BLaER1 (cell line): ENCODE measurements around the gene OCA2.
A peak's percentile ranks its signal among the peaks of the same experiment; 100 is the strongest.

Experiments
- H3K27ac ChIP-seq: shearing (Covaris generic); formaldehyde crosslinking; 2 replicates; pipeline ENCODE4 v1.8.1; 2022
- H3K27me3 ChIP-seq: shearing (Covaris generic); formaldehyde crosslinking; 2 replicates; pipeline ENCODE4 v1.8.1; 2022
- H3K36me3 ChIP-seq: shearing (Covaris generic); formaldehyde crosslinking; 2 replicates; pipeline ENCODE4 v1.8.1; 2022
- H3K4me1 ChIP-seq: shearing (Covaris generic); formaldehyde crosslinking; 2 replicates; pipeline ENCODE4 v1.8.1; 2022
- H3K4me2 ChIP-seq: shearing (Covaris generic); formaldehyde crosslinking; 2 replicates; pipeline ENCODE4 v1.8.1; 2022
- H3K4me3 ChIP-seq: shearing (Covaris generic); formaldehyde crosslinking; 2 replicates; pipeline ENCODE4 v1.8.1; 2022
- H3K9ac ChIP-seq: shearing (Covaris generic); formaldehyde crosslinking; 2 replicates; pipeline ENCODE4 v1.8.1; 2022
- H3K9me3 ChIP-seq: shearing (Covaris generic); formaldehyde crosslinking; 2 replicates; pipeline ENCODE4 v1.8.1; 2022
- H4K20me1 ChIP-seq: shearing (Covaris generic); formaldehyde crosslinking; 2 replicates; pipeline ENCODE4 v1.8.1; 2022
- Cebpa-rat ChIP-seq: shearing (Covaris generic); IDR thresholded peaks from 2 replicates; pipeline ENCODE4 v1.8.1; 2022

OCA2 gene

GRCh38 chr15:27993544-27993943, 105.6 kb downstream of the OCA2 start:
- no peak for TF ChIP-seq Cebpa-rat

GRCh38 chr15:27990521-27991515, 108.3 kb downstream of the OCA2 start:
- no peak overlapping the region for H3K4me2 ChIP-seq
- H3K4me1 ChIP-seq, result no peaks in the 10 kb centered on the region
- no peaks in the 10 kb centered on the region for H3K36me3 ChIP-seq
- no peak for TF ChIP-seq Cebpa-rat
- H3K9ac ChIP-seq, result no peak overlapping the region
- H3K4me3 ChIP-seq, result no peak overlapping the region
- H4K20me1 ChIP-seq, result no peaks in the 10 kb centered on the region
- H3K27ac ChIP-seq, result no peak overlapping the region
- no peaks in the 10 kb centered on the region for H3K27me3 ChIP-seq
- H3K9me3 ChIP-seq, result no peaks in the 10 kb centered on the region

More at GRCh38 chr15:27993544-27993943, 105.6 kb downstream of the OCA2 start:
- Histone ChIP-seq H3K4me1 (no peaks in the 10 kb centered on the region), H3K9me3 (no peaks in the 10 kb centered on the region), H3K9ac (no peak overlapping the region), H4K20me1 (no peaks in the 10 kb centered on the region), H3K4me2 (no peak overlapping the region), H3K36me3 (no peaks in the 10 kb centered on the region), H3K4me3 (no peak overlapping the region), H3K27me3 (no peaks in the 10 kb centered on the region), H3K27ac (no peak overlapping the region)

- H4K20me1 ChIP-seq, result no peaks in the 10 kb centered on the region
- no peak overlapping the region for H3K4me3 ChIP-seq
- no peaks in the 10 kb centered on the region for H3K9me3 ChIP-seq
- no peak for TF ChIP-seq Cebpa-rat
- no peak overlapping the region for H3K4me2 ChIP-seq
- H3K27ac ChIP-seq, result no peak overlapping the region
- H3K4me1 ChIP-seq, result peaks cover 4% of the 10 kb centered on the region; the same call in 1 of the 2 replicates
- H3K27me3 ChIP-seq, result no peaks in the 10 kb centered on the region
- no peaks in the 10 kb centered on the region for H3K36me3 ChIP-seq
- H3K9ac ChIP-seq, result no peak overlapping the region
Measured at GRCh38 chr15:27989838-27990237, 109.3 kb downstream of the OCA2 start.

GRCh38 chr15:27989427-27989826, 109.7 kb downstream of the OCA2 start:
- no peak overlapping the region for H3K4me2 ChIP-seq
- H3K27ac ChIP-seq, result no peak overlapping the region
- no peak overlapping the region for H3K9ac ChIP-seq
- TF ChIP-seq Cebpa-rat, result no peak
- H4K20me1 ChIP-seq, result no peaks in the 10 kb centered on the region
- H3K4me3 ChIP-seq, result no peak overlapping the region
- peaks cover 8% of the 10 kb centered on the region; the same call in 1 of the 2 replicates for H3K4me1 ChIP-seq
- no peaks in the 10 kb centered on the region for H3K27me3 ChIP-seq
- no peaks in the 10 kb centered on the region for H3K9me3 ChIP-seq
- no peaks in the 10 kb centered on the region for H3K36me3 ChIP-seq

GRCh38 chr15:27985099-27985498, 114.0 kb downstream of the OCA2 start:
- Histone ChIP-seq H3K36me3 (no peaks in the 10 kb centered on the region), H3K27ac (no peak overlapping the region), H3K4me2 (peak overlapping the region; percentile 34; the same call in 1 of the 2 replicates), H3K9me3 (no peaks in the 10 kb centered on the region), H3K4me3 (no peak overlapping the region), H3K4me1 (peaks cover 19% of the 10 kb centered on the region), H4K20me1 (no peaks in the 10 kb centered on the region), H3K27me3 (no peaks in the 10 kb centered on the region), H3K9ac (no peak overlapping the region)
- no peak for TF ChIP-seq Cebpa-rat

GRCh38 chr15:27983496-27983895, 115.6 kb downstream of the OCA2 start:
- no peak overlapping the region for H3K9ac ChIP-seq
- no peak overlapping the region for H3K4me3 ChIP-seq
- no peaks in the 10 kb centered on the region for H3K9me3 ChIP-seq
- H3K36me3 ChIP-seq, result no peaks in the 10 kb centered on the region
- no peak for TF ChIP-seq Cebpa-rat
- H3K4me1 ChIP-seq, result peaks cover 19% of the 10 kb centered on the region
- no peak overlapping the region for H3K27ac ChIP-seq
- H4K20me1 ChIP-seq, result no peaks in the 10 kb centered on the region
- H3K27me3 ChIP-seq, result no peaks in the 10 kb centered on the region
- H3K4me2 ChIP-seq, result no peak overlapping the region

- no peak overlapping the region for H3K27ac ChIP-seq
- no peak overlapping the region for H3K4me2 ChIP-seq
- H3K9me3 ChIP-seq, result peaks cover 5% of the 10 kb centered on the region; the same call in 1 of the 2 replicates
- no peaks in the 10 kb centered on the region for H4K20me1 ChIP-seq
- no peak overlapping the region for H3K9ac ChIP-seq
- no peak overlapping the region for H3K4me3 ChIP-seq
- TF ChIP-seq Cebpa-rat, result no peak
- H3K36me3 ChIP-seq, result no peaks in the 10 kb centered on the region
- peaks cover 14% of the 10 kb centered on the region for H3K4me1 ChIP-seq
- H3K27me3 ChIP-seq, result no peaks in the 10 kb centered on the region
Measured at GRCh38 chr15:27977696-27978095, 121.4 kb downstream of the OCA2 start.

- H3K4me1 ChIP-seq, result peaks cover 15% of the 10 kb centered on the region
- H3K27ac ChIP-seq, result no peak overlapping the region
- H3K4me2 ChIP-seq, result no peak overlapping the region
- no peaks in the 10 kb centered on the region for H3K27me3 ChIP-seq
- no peaks in the 10 kb centered on the region for H3K36me3 ChIP-seq
- H3K9ac ChIP-seq, result no peak overlapping the region
- no peak overlapping the region for H3K4me3 ChIP-seq
- peaks cover 5% of the 10 kb centered on the region; the same call in 1 of the 2 replicates for H3K9me3 ChIP-seq
- H4K20me1 ChIP-seq, result no peaks in the 10 kb centered on the region
- no peak for TF ChIP-seq Cebpa-rat
Measured at GRCh38 chr15:27973886-27974285, 125.2 kb downstream of the OCA2 start.

GRCh38 chr15:27970661-27971392, 128.3 kb downstream of the OCA2 start:
- Histone ChIP-seq H4K20me1 (no peaks in the 10 kb centered on the region), H3K4me3 (no peak overlapping the region), H3K27ac (no peak overlapping the region), H3K27me3 (no peaks in the 10 kb centered on the region), H3K36me3 (no peaks in the 10 kb centered on the region), H3K4me1 (peaks cover 15% of the 10 kb centered on the region), H3K9me3 (peaks cover 5% of the 10 kb centered on the region; the same call in 1 of the 2 replicates), H3K9ac (no peak overlapping the region), H3K4me2 (peak overlapping the region; percentile 56)
- TF ChIP-seq Cebpa-rat, result no peak

- Histone ChIP-seq H3K36me3 (no peaks in the 10 kb centered on the region), H3K4me3 (no peak overlapping the region), H3K4me1 (peaks cover 10% of the 10 kb centered on the region), H3K27ac (no peak overlapping the region), H3K4me2 (no peak overlapping the region), H3K27me3 (no peaks in the 10 kb centered on the region), H4K20me1 (no peaks in the 10 kb centered on the region), H3K9me3 (no peaks in the 10 kb centered on the region), H3K9ac (no peak overlapping the region)
- TF ChIP-seq Cebpa-rat, result no peak
Measured at GRCh38 chr15:27967541-27967940, 131.6 kb downstream of the OCA2 start.
